Stimulated activated naive CD8-positive, alpha-beta T cell treated with anti-CD3 and anti-CD28 coated beads, Interleukin-15, Interleukin-2, amounts not matched to agents 100 U/mL and 50 U/mL, for 24 hours (primary cell): ENCODE results near the gene ATP6V0E2.
"Not testable (repeated sequence)": the region's sequence is repeated elsewhere in the genome, so short reads cannot be mapped to it uniquely, and the experiment has no call there.

Experiments
- ATAC-seq: fragments of 150-1000 bp; cut with Tn5 transposase; one replicate; pipeline ENCODE4 v1.10.0; 2021
- DNase-seq: peaks from one replicate; pipeline ENCODE4 v3.0.0; 2021

The ATP6V0E2 gene

GRCh38 chr7:149879766-149880637 lies 6.2 kb downstream of the ATP6V0E2 start:
- DNase-seq (no peak), ATAC-seq (no peak)

GRCh38 chr7:149880638-149881311 lies 7.0 kb downstream of the ATP6V0E2 start:
- no peak for ATAC-seq

GRCh38 chr7:149881328-149882247 lies 7.8 kb downstream of the ATP6V0E2 start:
- ATAC-seq (no peak), DNase-seq (no peak)

More at GRCh38 chr7:149880638-149881311, 7.0 kb downstream of the ATP6V0E2 start:
- DNase-seq: no peak

GRCh38 chr7:149882248-149883047 lies 8.7 kb downstream of the ATP6V0E2 start:
- no peak for DNase-seq
- no peak for ATAC-seq

GRCh38 chr7:149883048-149883438 lies 9.3 kb downstream of the ATP6V0E2 start:
- no peak for ATAC-seq

GRCh38 chr7:149883452-149883861 lies 9.7 kb downstream of the ATP6V0E2 start:
- ATAC-seq (peak; percentile 69), DNase-seq (peak; percentile 61)

More at GRCh38 chr7:149883048-149883438, 9.3 kb downstream of the ATP6V0E2 start:
- no peak for DNase-seq

GRCh38 chr7:149884016-149884415 lies 10.2 kb downstream of the ATP6V0E2 start:
- ATAC-seq (no peak), DNase-seq (no peak)

- ATAC-seq: no peak
Measured at GRCh38 chr7:149884541-149884940, 10.8 kb downstream of the ATP6V0E2 start.

GRCh38 chr7:149885191-149886017 lies 11.6 kb downstream of the ATP6V0E2 start:
- ATAC-seq (no peak), DNase-seq (no peak)

More at GRCh38 chr7:149884541-149884940, 10.8 kb downstream of the ATP6V0E2 start:
- DNase-seq: no peak

GRCh38 chr7:149886018-149886415 lies 12.2 kb downstream of the ATP6V0E2 start:
- DNase-seq (no peak), ATAC-seq (no peak)

- ATAC-seq (no peak), DNase-seq (no peak)
Measured at GRCh38 chr7:149887311-149887710, 13.5 kb downstream of the ATP6V0E2 start.

GRCh38 chr7:149890715-149891114 lies 16.9 kb downstream of the ATP6V0E2 start:
- ATAC-seq, DNase-seq: not testable (repeated sequence)

- ATAC-seq, DNase-seq: not testable (repeated sequence)
Measured at GRCh38 chr7:149894957-149895356, 21.2 kb downstream of the ATP6V0E2 start.

GRCh38 chr7:149907776-149908376 lies 34.1 kb downstream of the ATP6V0E2 start:
- ATAC-seq, DNase-seq: not testable (repeated sequence)

- not testable (repeated sequence) for ATAC-seq
Measured at GRCh38 chr7:149910219-149910618, 36.5 kb downstream of the ATP6V0E2 start.

GRCh38 chr7:149912126-149912525 lies 38.4 kb downstream of the ATP6V0E2 start:
- DNase-seq, ATAC-seq: not testable (repeated sequence)

More at GRCh38 chr7:149910219-149910618, 36.5 kb downstream of the ATP6V0E2 start:
- not testable (repeated sequence) for DNase-seq

- not testable (repeated sequence) for ATAC-seq, DNase-seq
Measured at GRCh38 chr7:149926414-149926813, 52.6 kb downstream of the ATP6V0E2 start.
